Neural cell (in vitro differentiated cells): Measurements from ENCODE around the gene SNAP25. TPM values are rescaled to one million over a fixed set of nuclear protein-coding genes. Genes with fewer than 3 reads are reported as not detected.

Experiments used
- H2AFZ ChIP-seq: fragments of 200-600, 300-800 bp; sonication (generic), shearing (Covaris generic); 2 replicates; pipeline ENCODE4 v1.6.0; 2014; ENCODE audit warnings: low read depth, mild to moderate bottlenecking, antibody characterized with exemption, low read length, moderate library complexity
- H3F3A ChIP-seq: fragments of 200-600 bp; shearing (Covaris generic); 2 replicates; pipeline ENCODE4 v1.6.1; 2016; ENCODE audit warnings: mild to moderate bottlenecking, moderate library complexity, mixed read lengths, antibody characterized with exemption, low read length; ENCODE audit not compliant: insufficient read depth, poor library complexity, severe bottlenecking
- H3K27ac ChIP-seq: fragments of 200-600, 300-800 bp; sonication (generic), shearing (Covaris generic); 2 replicates; pipeline ENCODE4 v1.5.1; 2014; ENCODE audit warnings: mild to moderate bottlenecking, low read length, moderate library complexity
- H3K27me3 ChIP-seq: fragments of 300-800, 200-600 bp; sonication (generic), shearing (Covaris generic); 2 replicates; pipeline ENCODE4 v1.6.0; 2014; ENCODE audit warnings: mild to moderate bottlenecking, low read depth, low read length, moderate library complexity; ENCODE audit not compliant: insufficient read depth
- H3K36me3 ChIP-seq: fragments of 300-800, 200-600 bp; sonication (generic), shearing (Covaris generic); 2 replicates; pipeline ENCODE4 v1.5.1; 2014; ENCODE audit warnings: mild to moderate bottlenecking, antibody characterized with exemption, low read length, moderate library complexity; ENCODE audit not compliant: insufficient read depth
- H3K4me2 ChIP-seq: fragments of 300-800, 200-600 bp; sonication (generic), shearing (Covaris generic); 2 replicates; pipeline ENCODE4 v1.6.0; 2014; ENCODE audit warnings: mild to moderate bottlenecking, low read length
- H3K4me3 ChIP-seq: fragments of 300-800, 200-600 bp; sonication (generic), shearing (Covaris generic); 2 replicates; pipeline ENCODE4 v1.5.1; 2014; ENCODE audit warnings: mild to moderate bottlenecking, low read length, moderate library complexity
- H3K79me2 ChIP-seq: fragments of 200-600 bp; shearing (Covaris generic); replicated peaks from 2 replicates; pipeline ENCODE4 v1.6.0; 2014; ENCODE audit warnings: mild to moderate bottlenecking, low read length, moderate library complexity; ENCODE audit not compliant: insufficient read depth
- H3K9ac ChIP-seq: fragments of 300-800, 200-600 bp; sonication (generic), shearing (Covaris generic); 2 replicates; pipeline ENCODE4 v1.6.1; 2016; ENCODE audit warnings: mild to moderate bottlenecking, low read length, mixed read lengths
- H3K9me2 ChIP-seq: fragments of 200-600 bp; shearing (Covaris generic); 2 replicates; pipeline ENCODE4 v1.6.1; 2016; ENCODE audit warnings: mild to moderate bottlenecking, low read length, mixed read lengths; ENCODE audit not compliant: insufficient read depth
- H3K9me3 ChIP-seq: fragments of 200-600, 300-800 bp; sonication (generic), shearing (Covaris generic); 2 replicates; pipeline ENCODE4 v1.6.1; 2016; ENCODE audit warnings: mild to moderate bottlenecking, mixed run types, low read length, moderate library complexity, mixed read lengths
- H4K20me1 ChIP-seq: fragments of 200-600 bp; shearing (Covaris generic); 2 replicates; pipeline ENCODE4 v1.6.1; 2016; ENCODE audit warnings: mild to moderate bottlenecking, mixed run types; ENCODE audit not compliant: insufficient read depth
- CTCF ChIP-seq: fragments of 450-650 bp; IDR thresholded peaks from 2 replicates; pipeline ENCODE4 v1.5.1; 2014; ENCODE audit warnings: antibody characterized with exemption, mild to moderate bottlenecking, moderate library complexity; ENCODE audit not compliant: poor library complexity, severe bottlenecking
- EP300 ChIP-seq: fragments of 450-650 bp; conservative IDR thresholded peaks from 2 replicates; pipeline ENCODE4 v1.6.1; 2014; ENCODE audit warnings: antibody characterized with exemption, mild to moderate bottlenecking, moderate library complexity; ENCODE audit not compliant: poor library complexity, severe bottlenecking
- EZH2 ChIP-seq: fragments of 200-600, 300-800 bp; shearing (Covaris generic), sonication (generic); IDR thresholded peaks from 2 replicates; pipeline ENCODE4 v1.6.1; 2014; ENCODE audit warnings: antibody characterized with exemption, low read length, borderline replicate concordance, mild to moderate bottlenecking; ENCODE audit not compliant: insufficient read depth, poor library complexity, severe bottlenecking
- MXI1 ChIP-seq: fragments of 450-650 bp; conservative IDR thresholded peaks from 2 replicates; pipeline ENCODE4 v1.6.1; 2014; ENCODE audit warnings: antibody characterized with exemption, mild to moderate bottlenecking; ENCODE audit not compliant: poor library complexity, severe bottlenecking
- POLR2AphosphoS5 ChIP-seq: IDR thresholded peaks from 2 replicates; pipeline ENCODE4 v1.6.1; 2012
- RAD21 ChIP-seq: fragments of 450-650 bp; conservative IDR thresholded peaks from 2 replicates; pipeline ENCODE4 v1.6.1; 2014; ENCODE audit warnings: antibody characterized with exemption, mild to moderate bottlenecking, moderate library complexity
- REST ChIP-seq: IDR thresholded peaks from 2 replicates; pipeline ENCODE4 v1.6.1; 2012; ENCODE audit warnings: borderline replicate concordance
- SMC3 ChIP-seq: fragments of 450-650 bp; conservative IDR thresholded peaks from 2 replicates; pipeline ENCODE4 v1.6.1; 2014; ENCODE audit warnings: antibody characterized with exemption, mild to moderate bottlenecking, moderate library complexity; ENCODE audit not compliant: poor library complexity
- TAF1 ChIP-seq: IDR thresholded peaks from 2 replicates; pipeline ENCODE4 v1.6.1; 2012; ENCODE audit warnings: low read depth
- polyA plus RNA-seq: library from polyadenylated mRNA; depleted of rRNA; stranded (reverse); fragments of >200 nt; gene quantifications from 2 replicates; pipeline ENCODE4 v1.2.3, GENCODE V29; 2014

Gene SNAP25
- polyA plus RNA-seq, 1 donor from 2014 or later: 139 TPM

GRCh38 chr20:10194166-10194565, 24.5 kb upstream of the SNAP25 start:
- TF ChIP-seq TAF1: no peak
- TF ChIP-seq MXI1: no peak
- no peak for TF ChIP-seq CTCF
- no peak for TF ChIP-seq EP300
- no peak for TF ChIP-seq RAD21
- no peak for TF ChIP-seq EZH2
- Histone ChIP-seq H3F3A (no peaks in the 10 kb centered on the region), H3K27me3 (no peaks in the 10 kb centered on the region), H3K9ac (no peak overlapping the region), H3K79me2 (no peaks in the 10 kb centered on the region), H3K4me2 (no peak overlapping the region), H3K9me2 (no peaks in the 10 kb centered on the region), H4K20me1 (no peaks in the 10 kb centered on the region), H2AFZ (no peak overlapping the region), H3K36me3 (no peaks in the 10 kb centered on the region), H3K9me3 (no peaks in the 10 kb centered on the region), H3K27ac (no peak overlapping the region), H3K4me3 (no peak overlapping the region)

- Histone ChIP-seq H3K9ac (no peak overlapping the region), H2AFZ (no peak overlapping the region), H3K27ac (no peak overlapping the region), H4K20me1 (no peaks in the 10 kb centered on the region), H3K9me3 (no peaks in the 10 kb centered on the region), H3K79me2 (no peaks in the 10 kb centered on the region), H3K27me3 (no peaks in the 10 kb centered on the region), H3K9me2 (no peaks in the 10 kb centered on the region), H3F3A (no peaks in the 10 kb centered on the region), H3K4me2 (no peak overlapping the region), H3K4me3 (no peak overlapping the region), H3K36me3 (no peaks in the 10 kb centered on the region)
- no peak for TF ChIP-seq REST
- no peak for TF ChIP-seq TAF1
- TF ChIP-seq EP300: no peak
- no peak for TF ChIP-seq RAD21
- no peak for TF ChIP-seq SMC3
- TF ChIP-seq POLR2AphosphoS5: no peak
- no peak for TF ChIP-seq EZH2
- no peak for TF ChIP-seq MXI1
- no peak for TF ChIP-seq CTCF
Measured at GRCh38 chr20:10200330-10200729, 18.3 kb upstream of the SNAP25 start.
